PFSK-1 (cell line): Measurements from ENCODE around the gene GDPD4.

ENCODE experiments used
- FOXP2 ChIP-seq: optimal IDR thresholded peaks from 2 replicates; pipeline ENCODE3; 2011; ENCODE audit warnings: borderline replicate concordance, control low read depth, inconsistent platforms; ENCODE audit not compliant: insufficient read depth; ENCODE audit errors: extremely low read length, extremely low read depth
- POLR2AphosphoS5 ChIP-seq: IDR thresholded peaks from 2 replicates; pipeline ENCODE4 v1.6.1; 2012; ENCODE audit warnings: low read depth, mild to moderate bottlenecking, control low read depth, low read length, moderate library complexity
- REST ChIP-seq, 2 experiments: IDR thresholded peaks; 2 replicates each; pipeline versions ENCODE4 v1.6.1 to v1.8.0; 2011 to 2012; ENCODE audit warnings: low read depth in 2 of 2, low read length in 2 of 2, control low read depth in 1 of 2, inconsistent platforms in 1 of 2, mild to moderate bottlenecking in 1 of 2, moderate library complexity in 1 of 2; ENCODE audit not compliant: insufficient read depth in 1 of 2
- SIN3A ChIP-seq: IDR thresholded peaks from 2 replicates; pipeline ENCODE4 v1.6.1; 2012; ENCODE audit warnings: mild to moderate bottlenecking, low read length, moderate library complexity, borderline replicate concordance; ENCODE audit not compliant: insufficient read depth
- TAF1 ChIP-seq: IDR thresholded peaks from 2 replicates; pipeline ENCODE4 v1.6.1; 2012; ENCODE audit warnings: low read length, control low read depth, borderline replicate concordance; ENCODE audit not compliant: insufficient read depth

Gene GDPD4

GRCh38 chr11:77253690-77254089, 47.8 kb downstream of the GDPD4 start:
- TF ChIP-seq TAF1 (no peak), POLR2AphosphoS5 (no peak), SIN3A (no peak), FOXP2 (no peak), REST (IDR thresholded peaks at IDR 0.05; ENCODE audit: insufficient read depth in 1 of 2, low read depth in 2 of 2, low read length in 2 of 2) (no peak)

- TF ChIP-seq POLR2AphosphoS5 (no peak), TAF1 (no peak), FOXP2 (no peak), SIN3A (no peak), REST (IDR thresholded peaks at IDR 0.05; ENCODE audit: insufficient read depth in 1 of 2, low read depth in 2 of 2, low read length in 2 of 2) (no peak)
Measured at GRCh38 chr11:77252555-77253270, 48.8 kb downstream of the GDPD4 start.

- no peak for TF ChIP-seq FOXP2
- TF ChIP-seq TAF1, result no peak
- no peak for TF ChIP-seq POLR2AphosphoS5
- TF ChIP-seq SIN3A, result no peak
Measured at GRCh38 chr11:77250881-77251640, 50.4 kb downstream of the GDPD4 start.

- no peak for TF ChIP-seq TAF1
- no peak for TF ChIP-seq SIN3A
- TF ChIP-seq POLR2AphosphoS5, result no peak
- TF ChIP-seq FOXP2, result no peak
- no peak for TF ChIP-seq REST (IDR thresholded peaks at IDR 0.05; ENCODE audit: insufficient read depth in 1 of 2, low read depth in 2 of 2, low read length in 2 of 2)
Measured at GRCh38 chr11:77249427-77249826, 52.1 kb downstream of the GDPD4 start.

- TF ChIP-seq FOXP2 (no peak), POLR2AphosphoS5 (no peak), REST (IDR thresholded peaks at IDR 0.05; ENCODE audit: insufficient read depth in 1 of 2, low read depth in 2 of 2, low read length in 2 of 2) (no peak), TAF1 (no peak), SIN3A (no peak)
Measured at GRCh38 chr11:77244277-77245027, 57.0 kb downstream of the GDPD4 start.
